ENCODE results near the gene TMEM167B.
"Not testable (repeated sequence)": the region's sequence is repeated elsewhere in the genome, so short reads cannot be mapped to it uniquely, and the experiment has no call there.

TMEM167B gene

GRCh38 chr1:109115685-109116084 is 25.1 kb downstream of the TMEM167B start:
- DNase-seq: no peak

- no peak for DNase-seq
Measured at GRCh38 chr1:109116286-109116685, 25.7 kb downstream of the TMEM167B start.

GRCh38 chr1:109118089-109118488 is 27.5 kb downstream of the TMEM167B start:
- DNase-seq: no peak

GRCh38 chr1:109120356-109120755 is 29.8 kb downstream of the TMEM167B start:
- DNase-seq: no peak

DNA sequence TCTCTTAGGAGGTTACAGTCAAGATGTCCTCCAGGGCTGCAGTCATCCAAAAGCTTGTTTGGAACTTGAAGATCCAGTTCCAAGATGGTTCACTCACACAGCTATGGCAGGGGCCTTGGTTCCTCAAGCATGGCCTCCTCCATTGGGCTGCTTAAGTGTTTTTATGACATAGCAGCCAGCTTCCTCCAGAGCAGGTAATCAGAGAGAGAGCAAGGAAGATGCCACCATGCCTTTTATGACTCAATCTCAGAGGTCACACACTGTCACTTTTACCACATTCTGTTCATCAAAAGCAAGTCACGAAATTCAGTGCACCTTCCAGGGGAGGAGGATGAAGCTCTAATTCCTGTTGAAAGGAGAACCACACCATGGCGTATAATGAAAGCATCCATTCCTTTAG is 40.5 kb downstream of the TMEM167B start:
- DNase-seq: no peak

GRCh38 chr1:109131800-109132199 is 41.2 kb downstream of the TMEM167B start:
- no peak for DNase-seq

- DNase-seq: no peak
Measured at GRCh38 chr1:109133002-109133706, 42.6 kb downstream of the TMEM167B start.

DNA sequence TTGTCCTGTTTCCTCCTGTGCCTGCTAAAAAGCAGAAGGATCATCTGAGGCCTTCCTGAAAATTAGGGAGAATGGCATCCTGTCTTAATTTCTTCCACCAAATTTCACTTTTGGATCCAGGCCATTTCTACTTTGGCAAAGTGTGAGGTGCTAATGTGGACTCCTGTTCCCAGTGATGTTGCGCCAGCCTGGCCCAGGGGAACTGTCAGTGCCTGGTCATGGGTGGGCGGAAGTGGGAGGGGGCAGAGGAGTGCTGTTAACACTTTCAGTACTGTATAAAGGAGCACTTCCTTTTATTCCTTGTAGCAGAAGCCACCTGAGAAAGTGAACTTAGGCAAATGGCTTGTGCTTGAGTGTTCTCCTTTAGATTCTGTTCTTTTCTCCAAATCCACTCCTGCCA is 43.3 kb downstream of the TMEM167B start:
- peak; percentile 7 for DNase-seq

GRCh38 chr1:109134423-109134822 is 43.9 kb downstream of the TMEM167B start:
- DNase-seq: no peak

DNA sequence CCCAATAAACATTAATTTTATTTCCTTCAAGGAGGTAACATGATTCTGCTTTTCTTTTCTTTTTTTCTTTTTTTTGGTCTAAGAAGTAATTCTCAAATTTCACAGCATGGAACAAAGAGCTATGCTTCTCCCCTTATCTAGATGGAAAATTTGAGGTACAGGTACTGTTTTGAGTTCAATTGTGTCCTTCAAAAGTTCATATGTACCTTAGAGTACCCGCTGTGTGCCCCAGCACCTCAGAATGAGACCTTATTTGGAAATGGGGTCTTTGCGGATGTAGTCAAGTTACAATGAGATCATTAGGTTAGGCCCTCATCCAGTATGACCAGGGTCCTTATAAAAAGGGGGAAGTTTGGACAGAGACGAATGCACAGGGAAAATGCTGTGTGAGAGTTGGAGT is 45.4 kb downstream of the TMEM167B start:
- DNase-seq: no peak

DNA sequence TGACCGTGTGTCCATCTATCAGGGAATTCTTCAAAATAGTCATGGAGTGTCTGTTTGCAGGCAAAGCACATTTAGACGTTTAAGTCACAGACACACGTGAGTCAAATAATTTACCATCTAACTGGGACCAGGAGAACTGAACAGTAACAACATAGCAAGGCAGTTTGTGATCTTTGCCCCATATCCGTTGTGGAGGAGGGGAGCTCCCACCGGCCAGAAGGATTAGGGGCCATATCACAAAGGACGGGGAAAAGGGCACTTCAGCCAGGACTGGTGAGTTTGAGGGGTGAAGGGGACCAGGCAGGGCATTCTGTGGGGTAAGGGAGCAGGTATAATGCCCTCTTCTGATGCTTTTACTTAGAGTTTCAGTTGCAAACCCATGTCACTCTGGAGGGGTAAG is 46.2 kb downstream of the TMEM167B start:
- no peak for DNase-seq

DNA sequence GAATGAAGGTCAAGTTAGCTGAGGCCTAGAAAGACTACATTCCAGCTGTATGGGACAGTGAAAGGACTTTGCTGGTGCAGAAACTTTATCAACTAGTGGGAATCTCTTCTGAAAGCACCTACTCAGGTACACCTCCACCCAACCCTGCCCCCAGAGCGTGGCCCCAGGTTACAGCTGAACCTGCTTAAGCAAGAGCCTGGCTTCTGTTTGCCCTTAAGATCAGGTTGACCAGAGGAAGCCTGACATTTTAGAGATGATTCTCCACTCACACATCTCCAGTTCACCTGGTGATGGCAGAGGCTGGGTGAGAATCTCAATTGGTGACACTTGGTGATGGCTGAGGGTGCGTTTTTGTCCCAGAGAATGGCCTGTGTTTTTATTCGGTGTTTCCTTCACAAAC is 47.4 kb downstream of the TMEM167B start:
- DNase-seq: no peak

DNA sequence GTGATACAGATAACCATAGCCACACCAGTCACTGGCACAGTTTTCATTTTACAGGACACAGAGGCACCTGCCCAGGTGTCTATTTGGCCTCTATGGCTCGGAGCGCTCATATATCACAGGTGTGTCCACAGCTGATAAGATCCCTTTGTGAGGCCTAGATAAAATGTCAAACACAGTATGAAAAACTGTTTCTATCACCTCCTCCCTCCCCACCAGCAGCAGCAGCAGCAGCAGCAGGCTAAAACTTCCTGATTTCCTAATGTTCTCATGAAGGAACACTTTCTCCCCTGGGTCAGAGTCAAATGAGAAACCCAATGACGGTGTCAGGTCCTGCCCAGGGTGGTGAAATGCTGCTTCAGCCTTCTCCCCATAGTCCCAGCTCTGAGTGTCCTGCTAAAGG is 47.8 kb downstream of the TMEM167B start:
- no peak for DNase-seq

- no peak for DNase-seq
Measured at GRCh38 chr1:109140392-109140791, 49.8 kb downstream of the TMEM167B start.

DNA sequence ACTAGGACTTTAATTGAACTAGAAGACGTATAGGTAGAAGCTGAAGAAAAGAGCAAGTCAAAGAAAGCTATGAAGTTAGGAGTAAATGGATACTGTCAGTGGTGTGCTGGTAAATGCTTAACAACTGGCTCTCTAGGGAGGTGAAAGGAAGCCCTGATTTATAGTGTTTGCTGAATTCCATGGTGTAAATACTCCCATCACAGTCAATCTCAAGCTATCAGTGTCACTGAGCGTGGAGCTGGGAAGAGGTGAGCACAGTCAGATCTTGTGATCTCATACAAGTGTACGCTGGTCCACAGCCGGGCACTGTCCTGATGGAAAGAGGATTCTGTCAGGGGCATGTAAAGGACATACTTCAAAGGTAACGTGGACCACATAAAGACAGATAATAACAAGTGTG is 51.7 kb downstream of the TMEM167B start:
- no peak for DNase-seq

- DNase-seq: not testable (repeated sequence)
Measured at GRCh38 chr1:109142725-109143124, 52.2 kb downstream of the TMEM167B start.
